Left cardiac atrium (tissue), 2 donors: ENCODE measurements around the gene ERI3. TPM values are rescaled to one million over a fixed set of nuclear protein-coding genes. Genes with fewer than 3 reads are reported as not detected.

Experiments used
- total RNA-seq, 2 donors: library from RNA; stranded (reverse); fragmentation: NEBNext Ultra II Directional; extraction: Animal tissue kit (Norgen Biotek cat#: 25700); gene quantifications; one replicate each; pipeline ENCODE4 v1.2.1, GENCODE V29; 2021
- donor health status: DM: no; HTN: yes; CAD: no; lungs with severe emphysema.
- donor health status: DM: yes; HTN: yes; CAD: no.

Gene ERI3
- total RNA-seq, 2 donors from 2014 or later: 37.8 to 45.0 TPM

Other genes starting within 250 kb of the ERI3 start
- gene KLF17, start 236.4 kb downstream of the ERI3 start, total RNA-seq: not detected
- gene KLF18, start 213.6 kb downstream of the ERI3 start, total RNA-seq: not detected
- gene DMAP1, start 141.8 kb downstream of the ERI3 start, total RNA-seq: 10 to 100 TPM; 23.6 to 25.4 TPM
- gene RNF220, start 50.0 kb upstream of the ERI3 start, total RNA-seq: 10 to 100 TPM; 67.4 to 68.9 TPM